ENCODE data around the gene RHD.
A peak's percentile ranks its signal among the peaks of the same experiment; 100 is the strongest.
"Not testable (repeated sequence)": the region's sequence is repeated elsewhere in the genome, so short reads cannot be mapped to it uniquely, and the experiment has no call there.

The RHD gene

DNA sequence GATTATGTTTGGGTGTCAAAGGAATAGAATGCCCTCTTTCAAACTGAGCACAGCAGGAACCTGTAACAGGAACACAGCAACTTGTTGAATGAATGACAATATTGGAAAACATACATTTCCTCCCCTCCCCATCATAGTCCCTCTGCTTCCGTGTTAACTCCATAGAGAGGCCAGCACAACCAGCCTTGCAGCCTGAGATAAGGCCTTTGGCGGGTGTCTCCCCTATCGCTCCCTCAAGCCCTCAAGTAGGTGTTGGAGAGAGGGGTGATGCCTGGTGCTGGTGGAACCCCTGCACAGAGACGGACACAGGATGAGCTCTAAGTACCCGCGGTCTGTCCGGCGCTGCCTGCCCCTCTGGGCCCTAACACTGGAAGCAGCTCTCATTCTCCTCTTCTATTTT is at the start of gene RHD:
TSS of gene RHD (plus strand) at position 272 of the 400 bp plus-strand sequence. CDS start at position 311, 39 bp downstream.
- not testable (repeated sequence) for DNase-seq (ENCODE audit: low spot score)

DNA sequence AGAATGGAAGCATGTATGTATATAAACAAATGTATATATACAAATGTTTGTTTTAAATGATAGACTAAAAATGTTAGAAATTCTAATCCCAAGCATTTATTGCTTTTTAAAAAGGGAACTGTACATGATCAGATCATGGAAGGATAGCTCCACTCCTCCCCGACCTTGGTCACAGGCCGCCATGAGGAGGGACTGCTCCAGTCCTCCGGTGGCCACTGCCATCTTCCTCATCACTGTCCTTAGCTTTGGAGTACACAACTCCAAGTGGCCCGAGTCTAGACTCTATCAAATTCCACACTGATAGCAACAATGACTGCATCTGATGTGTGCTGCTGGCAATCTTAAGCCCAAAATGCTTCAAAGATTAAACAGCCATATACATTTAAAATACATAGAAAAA is 49.7 kb upstream of the RHD start:
- DNase-seq (ENCODE audit: low spot score): no peak

DNA sequence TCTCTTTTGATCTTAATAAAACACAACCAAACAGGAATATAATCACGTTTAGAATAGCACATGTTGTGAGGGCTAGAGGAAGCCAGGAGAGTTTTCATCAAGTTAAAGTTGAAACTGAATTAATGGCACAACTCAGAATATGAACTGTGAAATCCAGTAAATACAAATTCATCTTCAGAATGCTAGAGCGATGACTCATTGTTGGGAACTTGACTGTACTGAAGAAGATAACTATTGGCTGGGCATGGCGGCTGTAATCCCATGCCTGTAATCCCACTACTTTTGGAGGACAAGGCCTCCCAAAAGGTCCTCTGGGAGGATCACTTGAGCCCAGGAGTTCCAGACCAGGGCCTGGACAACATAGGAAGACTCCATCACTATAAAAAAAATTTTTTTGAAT is 48.8 kb upstream of the RHD start:
- DNase-seq (ENCODE audit: low spot score): no peak

DNA sequence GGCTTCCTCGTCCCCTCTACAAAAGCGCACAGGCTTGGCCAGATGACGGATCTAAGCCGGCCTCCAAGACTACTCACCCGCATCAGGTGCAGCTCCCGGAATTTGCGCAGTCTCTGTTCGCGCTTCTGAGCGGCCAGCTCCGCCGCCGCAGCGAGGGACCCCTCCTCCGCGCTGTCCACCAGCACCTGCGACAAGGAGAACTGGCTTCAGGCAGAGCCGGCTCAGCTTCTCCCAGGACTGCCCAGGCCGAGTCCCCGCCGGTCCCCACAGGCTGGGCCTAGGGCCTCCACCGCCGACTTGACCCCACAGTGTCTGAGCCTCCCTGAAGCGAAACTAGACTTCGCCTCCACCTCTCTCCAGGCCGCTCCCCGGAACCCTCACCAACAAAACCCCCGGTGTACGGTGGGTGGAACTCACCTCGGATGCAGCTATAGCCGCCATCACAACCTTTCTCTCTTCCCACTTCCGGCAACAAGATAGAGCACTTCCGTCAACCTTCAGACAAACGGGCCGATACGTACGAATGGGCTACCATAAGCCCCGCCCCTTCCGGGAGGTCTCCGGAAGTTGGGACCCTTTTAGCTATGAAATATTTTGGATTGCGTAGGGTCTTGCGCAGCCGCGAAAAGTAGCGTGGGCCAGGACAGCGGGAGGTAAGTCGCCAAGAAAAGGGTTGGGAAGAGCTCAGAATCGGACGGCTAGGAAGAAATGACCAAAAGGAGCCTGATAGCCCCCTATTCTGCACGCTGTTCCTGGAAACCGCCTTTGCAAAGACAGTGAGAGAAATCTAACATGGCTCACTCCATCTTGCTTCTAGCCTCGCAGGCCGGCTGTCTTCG is 40.1 kb upstream of the RHD start, which contains the start of gene SYF2:
TSS of gene SYF2 (minus strand) at position 476 of the 839 bp plus-strand sequence. CDS start at position 441, 35 bp downstream.
- DNase-seq (ENCODE audit: low spot score): peak; percentile 96

DNA sequence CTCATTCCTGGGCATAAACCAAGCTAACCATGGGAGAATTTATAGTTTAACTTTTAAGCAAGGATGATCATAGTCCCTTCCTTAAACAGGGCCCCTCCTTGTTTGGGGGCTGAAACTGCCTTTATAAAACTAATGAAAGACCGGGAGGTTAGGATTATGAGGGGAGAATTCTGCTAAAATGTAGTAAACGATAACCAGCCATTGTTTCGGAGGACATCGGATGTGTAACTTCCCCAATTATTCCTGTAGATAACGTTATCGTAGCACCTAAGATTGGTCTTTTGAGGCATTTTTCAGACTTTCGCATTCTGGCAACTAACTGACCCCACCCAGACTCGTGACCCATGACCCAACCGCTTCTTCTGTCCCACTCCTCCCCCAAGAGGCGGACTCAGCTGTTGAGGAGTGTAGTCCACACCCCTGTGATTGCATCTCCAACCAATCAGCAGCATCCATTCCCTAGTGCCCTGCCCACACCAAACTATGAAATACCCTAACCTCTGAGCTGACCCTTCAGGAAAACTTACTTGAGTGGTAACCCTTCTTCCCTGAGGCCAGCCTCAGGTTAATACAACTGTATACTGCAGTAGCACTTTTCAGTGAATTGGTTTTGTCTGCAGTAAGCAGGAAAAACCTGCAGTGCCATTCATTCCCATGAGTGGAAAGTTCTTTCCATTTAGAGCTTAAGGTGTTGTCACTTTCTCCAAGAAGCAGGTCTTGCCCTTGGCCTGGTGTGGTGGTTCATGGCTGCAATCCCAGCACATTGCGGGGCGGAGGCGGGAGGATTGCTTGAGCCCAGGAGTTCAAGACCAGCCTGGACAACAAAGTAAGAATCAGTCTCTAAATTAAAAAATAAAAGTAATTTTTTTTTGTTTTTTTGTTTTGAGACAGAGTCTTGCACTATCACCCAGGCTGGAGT is 39.2 kb upstream of the RHD start:
- peak; percentile 83 for DNase-seq (ENCODE audit: low spot score)

DNA sequence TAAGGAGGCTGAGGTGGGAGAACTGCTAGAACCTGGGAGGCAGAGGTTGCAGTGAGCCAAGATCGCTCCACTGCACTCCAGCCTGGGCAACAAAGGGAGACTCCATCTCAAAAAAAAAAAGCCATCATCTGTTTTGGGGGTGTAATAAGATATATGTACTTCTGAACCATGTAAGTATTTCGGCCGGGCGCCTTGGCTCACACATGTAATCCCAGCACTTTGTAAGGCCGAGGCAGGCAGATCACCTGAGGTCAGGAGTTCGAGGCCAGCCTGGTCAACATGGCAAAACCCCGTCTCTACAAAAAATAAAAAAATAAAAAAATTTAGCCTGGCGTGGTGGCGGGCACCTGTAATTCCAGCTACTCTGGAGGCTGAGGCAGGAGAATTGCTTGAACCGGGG is 36.9 kb upstream of the RHD start:
- not testable (repeated sequence) for DNase-seq (ENCODE audit: low spot score)

DNA sequence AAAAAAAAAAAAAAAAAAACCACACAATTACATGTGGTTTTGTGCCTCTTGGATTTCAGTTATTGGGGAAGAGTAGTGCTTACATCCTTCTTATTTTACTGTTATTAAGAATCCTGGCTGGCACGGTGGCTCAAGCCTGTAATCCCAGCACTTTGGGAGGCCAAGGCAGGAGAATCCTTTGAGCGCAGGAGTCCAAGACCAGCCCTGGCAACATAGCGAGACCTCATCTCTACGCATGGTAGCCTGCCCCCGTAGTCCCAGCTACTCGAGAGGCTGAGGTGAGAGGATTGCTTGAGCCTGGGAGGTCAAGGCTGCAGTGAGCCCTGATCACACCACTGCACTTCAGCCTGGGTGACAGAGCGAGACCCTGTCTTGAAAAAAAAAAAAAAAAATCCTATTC is 36.0 kb upstream of the RHD start:
- not testable (repeated sequence) for DNase-seq (ENCODE audit: low spot score)

DNA sequence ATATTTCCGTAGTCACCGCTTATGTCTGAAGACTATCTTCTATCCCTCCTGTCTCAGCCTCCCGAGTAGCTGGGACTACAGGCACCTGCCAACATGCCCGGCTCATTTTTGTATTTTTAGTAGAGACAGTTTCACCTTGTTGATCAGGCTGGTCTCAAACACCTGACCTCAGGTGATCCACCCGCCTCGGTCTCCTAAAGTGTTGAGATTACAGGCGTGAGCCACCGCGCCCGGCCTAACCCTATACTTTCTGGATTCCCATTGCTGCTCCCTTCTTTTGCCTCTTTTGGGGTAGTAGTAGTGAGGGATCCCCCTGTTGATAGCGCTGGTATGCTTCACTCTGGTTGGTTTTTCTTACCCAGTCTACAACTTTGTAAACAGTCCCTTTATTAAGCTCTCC is 34.3 kb upstream of the RHD start:
- no peak for DNase-seq (ENCODE audit: low spot score)

DNA sequence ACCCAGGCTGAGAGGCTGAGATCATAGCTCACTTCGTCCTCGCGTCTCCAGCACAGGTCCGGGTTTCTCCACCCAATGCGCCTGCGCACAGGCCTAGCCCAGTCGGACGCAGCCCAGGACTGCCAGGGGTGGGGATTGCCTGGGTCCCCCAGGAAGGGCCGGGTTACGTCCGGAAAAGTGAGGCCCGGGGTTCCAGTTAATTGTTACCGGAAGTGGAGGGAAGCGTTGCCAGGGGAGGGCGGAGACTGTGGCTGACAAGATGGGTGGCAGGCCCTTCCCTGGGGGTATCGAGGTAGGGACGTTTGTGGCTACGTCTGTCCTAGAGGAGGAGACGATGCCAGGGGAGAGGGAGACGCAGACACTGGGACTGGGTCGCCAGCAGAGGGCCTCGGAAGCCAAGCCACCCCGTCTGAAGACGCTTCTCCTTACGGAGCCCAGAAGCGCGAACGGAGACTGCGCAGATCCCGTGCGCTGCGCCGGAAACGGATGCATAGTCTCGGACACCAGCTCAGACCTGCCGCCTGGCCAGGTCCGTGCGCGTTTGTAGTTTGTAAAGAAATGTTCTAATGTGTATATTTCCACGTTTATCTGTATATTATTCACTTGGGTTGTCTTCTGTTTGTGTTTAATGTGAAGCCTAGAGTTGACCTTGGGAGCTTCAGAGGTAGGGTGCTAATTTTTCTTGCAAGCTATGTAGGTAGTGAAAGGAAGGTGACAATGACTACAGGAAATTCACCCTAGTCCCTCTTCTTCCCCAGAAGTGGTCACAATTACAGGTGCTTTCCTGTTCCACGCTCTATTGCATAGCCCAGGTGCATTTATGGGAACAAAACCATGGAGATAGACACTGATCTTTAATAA is 32.4 kb upstream of the RHD start:
- DNase-seq (ENCODE audit: low spot score): peak; percentile 85

DNA sequence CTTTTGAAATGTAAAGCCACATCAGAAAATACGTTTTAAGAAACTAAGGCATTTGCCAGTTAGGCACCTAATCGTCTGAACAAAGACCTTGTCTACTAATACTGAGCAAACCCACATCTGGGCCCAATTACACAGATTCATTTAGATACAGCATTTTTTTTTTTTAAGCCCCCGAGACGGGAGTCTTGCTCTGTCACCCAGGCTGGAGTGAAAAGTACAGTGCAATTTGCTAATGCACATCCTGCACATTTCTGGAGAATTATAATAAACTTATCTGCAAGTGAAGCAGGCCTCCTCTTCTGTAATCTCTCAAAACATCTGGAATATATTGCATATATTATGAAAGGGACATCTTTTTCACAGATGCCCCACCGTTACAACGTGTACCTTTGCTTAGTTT is 28.4 kb upstream of the RHD start:
- DNase-seq (ENCODE audit: low spot score): no peak

DNA sequence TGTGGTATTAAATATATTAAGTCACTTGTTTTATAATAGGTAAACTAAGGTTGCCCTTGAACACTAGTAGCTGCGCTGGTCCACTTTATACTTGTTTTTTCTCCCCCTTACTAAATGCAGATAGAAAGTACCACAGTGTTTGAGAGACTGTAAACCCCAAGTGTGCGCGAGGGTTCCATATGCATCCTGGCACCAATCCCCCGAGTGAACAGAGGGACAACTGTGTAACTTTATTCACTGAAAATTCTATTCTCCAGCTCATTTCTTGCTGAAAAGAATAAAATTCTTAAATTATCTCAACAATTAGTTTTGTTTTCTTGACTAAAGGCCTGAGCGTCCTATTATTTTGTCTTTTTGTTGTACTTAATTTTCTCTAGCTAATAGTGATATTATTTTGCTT is 26.9 kb upstream of the RHD start:
- DNase-seq (ENCODE audit: low spot score): no peak

DNA sequence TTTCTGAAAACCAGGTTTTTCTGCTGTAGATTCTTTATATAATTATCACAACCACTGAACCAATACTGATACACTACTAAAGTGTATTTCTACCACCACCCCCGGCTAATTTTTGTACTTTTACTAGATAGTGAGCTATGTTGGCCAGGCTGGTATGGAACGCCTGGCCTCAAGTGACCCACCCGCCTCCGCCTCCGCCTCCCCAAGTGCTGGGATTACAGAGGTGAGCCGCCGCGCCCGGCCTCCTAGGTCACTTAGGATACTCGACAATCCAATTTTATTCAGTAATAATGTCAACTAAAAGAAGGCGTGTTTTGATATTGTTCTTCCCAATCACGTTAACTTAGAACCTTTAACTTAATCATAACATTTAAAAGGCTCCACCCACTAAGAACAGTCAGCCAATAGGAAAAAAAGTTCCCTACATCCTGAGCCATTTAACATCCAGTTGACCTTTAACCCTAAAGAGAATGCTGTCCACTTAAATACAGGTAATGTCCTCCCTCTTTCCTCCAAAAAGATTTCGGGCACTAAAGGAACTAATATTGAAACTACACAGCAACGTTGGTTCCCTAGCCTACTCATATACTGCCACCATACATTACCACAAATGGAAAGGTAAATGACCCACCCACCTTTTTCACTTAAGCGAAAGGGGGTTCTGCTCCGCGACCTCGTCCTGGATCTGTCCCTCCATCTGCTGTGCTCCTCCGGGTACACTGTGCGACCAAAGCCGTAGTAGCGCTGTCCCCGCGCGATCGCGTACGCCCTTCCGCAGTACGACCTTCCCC is 26.3 kb upstream of the RHD start:
- DNase-seq (ENCODE audit: low spot score): peak; percentile 22

DNA sequence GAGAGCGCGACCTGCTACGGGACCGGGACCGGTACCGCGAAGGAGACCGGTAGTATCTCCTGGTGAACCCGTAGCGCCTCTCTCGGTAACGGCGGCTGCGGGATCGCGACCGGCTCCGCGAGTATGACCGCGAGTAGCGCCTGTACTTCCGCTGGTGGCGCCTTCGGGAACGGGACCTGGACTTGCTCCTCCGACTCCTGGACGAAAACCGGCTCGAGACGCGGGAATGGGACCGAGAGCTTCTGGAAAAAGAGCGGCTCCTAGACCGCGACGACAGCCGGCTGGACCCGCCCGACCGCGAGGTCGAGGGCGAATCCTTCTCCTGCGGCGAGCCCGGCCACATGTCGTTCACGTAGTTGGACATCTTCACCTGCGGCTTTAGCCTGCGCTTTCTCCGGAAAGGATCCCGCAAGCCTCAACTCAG is 25.7 kb upstream of the RHD start:
- peak; percentile 10 for DNase-seq (ENCODE audit: low spot score)

DNA sequence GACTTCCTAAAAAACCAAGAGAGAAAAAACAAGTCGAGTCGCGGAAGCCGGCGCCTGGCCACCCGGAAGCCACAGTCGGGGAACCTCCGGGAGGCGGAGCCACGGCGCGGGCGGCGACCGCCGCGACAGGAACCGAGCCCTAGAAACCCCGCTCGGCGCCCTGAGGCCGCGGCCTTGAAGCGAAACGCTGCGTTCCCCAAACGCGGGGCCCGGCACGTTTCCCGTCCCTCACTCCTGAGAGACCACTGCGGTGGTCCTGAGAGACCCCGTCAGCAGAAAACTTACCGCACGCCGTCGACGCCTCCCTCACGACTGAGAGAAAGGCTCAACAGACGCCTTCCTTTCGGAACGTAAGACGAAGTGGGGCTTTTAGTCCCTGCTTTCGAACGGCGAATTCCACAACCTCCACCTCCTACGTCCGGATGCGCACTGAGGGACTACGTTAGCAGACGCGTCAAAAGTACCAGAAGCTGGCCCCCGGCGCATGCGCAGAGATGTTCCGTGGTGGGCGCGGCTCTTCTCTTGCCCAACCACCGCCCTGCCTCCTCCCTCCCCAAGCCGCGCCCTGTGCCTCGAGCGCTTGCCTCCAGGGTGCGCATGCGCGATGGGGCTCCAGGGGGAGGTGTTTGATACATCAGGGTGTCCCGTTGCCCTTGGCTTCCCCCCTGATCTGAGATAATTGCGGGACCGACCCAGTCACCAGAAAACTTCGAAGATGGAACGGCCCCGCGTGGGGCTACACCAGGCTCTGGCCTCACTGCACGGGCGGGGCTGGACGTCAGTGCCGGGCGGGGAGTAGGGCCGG is 25.1 kb upstream of the RHD start, which contains the start of gene RSRP1:
TSS of gene RSRP1 (minus strand) at position 431 of the 805 bp plus-strand sequence. CDS start 491 bp downstream, outside the sequence.
- DNase-seq (ENCODE audit: low spot score): peak; percentile 99

DNA sequence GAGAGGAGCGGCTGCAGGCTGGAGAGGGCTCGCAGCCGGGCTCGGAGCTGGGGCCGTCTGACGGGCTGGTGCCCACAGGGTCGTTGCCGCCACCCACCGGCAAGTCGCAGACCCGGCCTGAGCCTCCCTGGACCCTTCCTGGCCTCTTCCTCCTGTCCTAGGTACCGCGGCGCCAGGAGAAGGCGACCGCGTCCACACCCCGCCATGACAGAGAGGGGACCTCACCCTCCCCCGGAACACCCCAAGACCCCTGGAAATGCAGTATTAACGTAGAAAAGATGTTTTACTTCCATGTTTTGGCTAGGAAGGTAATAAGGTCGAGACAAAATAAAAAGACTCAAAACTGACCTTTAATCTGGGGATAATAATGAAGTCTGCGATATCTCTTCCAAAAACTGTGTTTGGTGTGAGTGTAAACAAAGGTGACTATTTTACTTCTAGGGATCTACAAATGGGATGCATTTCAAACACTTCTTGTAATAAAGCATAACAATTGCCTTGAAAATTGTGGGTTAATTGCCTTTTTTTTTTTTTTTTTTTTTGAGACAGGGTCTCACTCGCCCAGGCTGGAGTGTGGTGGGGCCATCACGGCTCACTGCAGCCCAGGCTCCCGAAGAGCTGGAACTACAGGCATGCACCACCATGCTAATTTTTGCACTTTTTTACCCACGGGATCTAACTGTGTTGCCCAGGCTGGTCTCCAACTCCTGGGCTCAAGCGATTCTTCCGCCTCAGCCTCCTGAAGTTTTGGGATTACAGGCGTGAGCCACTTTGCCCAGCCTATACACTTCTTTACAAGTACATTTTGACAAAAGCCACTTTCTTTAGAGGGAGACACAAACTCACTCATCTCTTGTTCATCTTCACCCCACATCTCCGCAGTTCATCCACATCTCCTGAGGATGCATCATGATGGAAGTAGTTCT is 24.2 kb upstream of the RHD start:
- DNase-seq (ENCODE audit: low spot score): peak; percentile 91

DNA sequence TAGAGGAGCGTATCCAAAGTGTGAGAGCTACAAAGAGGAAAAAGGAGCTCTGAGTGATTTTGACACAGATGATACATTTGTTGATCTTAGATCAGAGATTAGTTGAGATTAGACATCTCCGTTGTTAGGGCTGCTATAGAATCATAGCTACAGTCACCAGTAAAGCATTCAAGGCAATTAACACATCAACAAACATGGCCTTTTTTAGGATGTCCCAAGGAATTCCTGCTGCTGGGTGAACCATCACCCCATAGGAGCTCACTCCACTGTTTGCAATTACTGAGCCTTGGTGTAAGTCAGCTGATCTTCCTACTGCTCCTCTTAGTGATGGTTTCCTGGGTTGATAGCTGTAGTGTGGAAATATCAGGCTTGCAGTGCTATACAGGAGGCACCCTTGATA is 18.4 kb upstream of the RHD start:
- no peak for DNase-seq (ENCODE audit: low spot score)

DNA sequence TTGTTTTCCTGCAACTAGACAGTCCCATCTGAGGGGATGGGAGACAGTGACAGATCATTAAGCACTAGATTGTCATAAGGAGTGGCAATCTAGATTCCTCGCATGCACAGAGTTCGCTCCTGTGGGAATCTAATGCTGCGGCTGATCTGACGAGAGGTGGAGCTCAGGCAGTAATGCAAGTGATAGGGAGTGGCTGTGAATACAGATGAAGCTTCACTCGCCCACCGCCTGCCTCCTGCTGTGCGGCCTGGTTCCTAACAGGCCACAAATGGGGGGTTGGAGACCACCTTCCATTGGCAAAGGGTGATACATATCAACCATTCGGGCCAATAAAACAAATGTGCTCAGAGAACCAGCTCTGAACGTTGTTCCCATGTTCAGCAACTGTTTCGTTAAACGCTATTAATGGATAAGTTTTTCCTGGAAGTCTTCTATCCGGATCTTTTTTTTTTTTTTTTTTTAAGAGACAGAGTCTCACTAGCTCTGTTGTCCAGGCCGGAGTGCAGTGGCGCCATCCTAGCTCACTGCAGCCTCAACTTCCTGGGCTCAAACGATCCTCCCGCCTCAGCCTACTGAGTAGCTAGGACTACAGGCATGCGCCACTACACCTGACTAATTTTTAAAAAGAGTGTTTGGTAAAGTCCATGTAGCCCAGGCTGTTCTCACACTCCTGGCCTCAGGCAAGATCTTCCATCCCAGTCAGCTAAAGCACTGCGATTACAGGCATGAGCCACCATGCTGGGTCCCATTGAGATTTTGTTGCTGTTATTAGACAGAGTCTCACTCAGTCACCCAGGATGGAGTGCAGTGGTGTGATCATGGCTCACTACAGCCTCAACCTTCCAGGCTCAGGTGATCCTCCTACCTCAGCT is 16.4 kb upstream of the RHD start:
- no peak for DNase-seq (ENCODE audit: low spot score)

DNA sequence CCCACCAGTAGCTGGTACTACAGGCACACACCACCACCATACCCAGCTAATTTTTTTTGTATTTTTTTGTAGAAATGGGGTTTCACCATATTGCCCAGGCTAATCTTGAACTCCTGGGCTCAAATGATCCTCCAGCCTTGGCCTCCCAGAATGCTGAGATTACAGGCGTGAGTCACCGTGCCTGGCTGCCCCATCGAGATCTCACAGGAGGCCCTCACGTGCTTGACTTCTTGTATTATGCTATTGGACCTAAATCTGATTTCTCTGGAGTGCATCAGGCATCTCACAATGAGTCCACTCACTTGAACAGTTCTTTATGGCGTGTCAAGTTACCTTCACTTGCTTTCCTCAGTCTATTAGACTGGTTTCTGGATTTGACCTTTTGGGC is 15.7 kb upstream of the RHD start:
- no peak for DNase-seq (ENCODE audit: low spot score)

Data from iPS-NIHi11 (cell line).